Endothelial cell of umbilical vein (primary cell): ENCODE measurements around the gene ESPN. TPM values are rescaled to one million over a fixed set of nuclear protein-coding genes. Genes with fewer than 3 reads are reported as not detected.

Source experiments
- BruUV-seq: library from RNA; stranded (reverse); fragments of 400-500 nt; replicated peaks from 2 replicates; lab custom pipeline; 2021; lab: Mats Ljungman, UMichigan
- CTCF ChIA-PET: fragments of 300-600, 350-600 bp; sonication (Branson Sonifier 250); formaldehyde crosslinking; loops from one replicate; lab custom pipeline; 2021; ENCODE audit warnings: antibody characterized with exemption, inconsistent platforms; lab: Charles Lee
- POLR2A ChIA-PET: fragments of 300-600, 350-600 bp; sonication (Branson Sonifier 250); formaldehyde crosslinking; loops from one replicate; lab custom pipeline; 2021; ENCODE audit warnings: antibody characterized with exemption, inconsistent platforms; lab: Charles Lee
- DNase-seq: peaks from one replicate; pipeline ENCODE4 v3.0.0-alpha.2; 2011; ENCODE audit warnings: low read depth, low spot score
- FAIRE-seq: peaks from 2 replicates; lab custom pipeline; 2011; peaks lifted over from hg19 to GRCh38; lab: Jason Lieb, UNC
- H2AFZ ChIP-seq: 2 replicates; pipeline ENCODE4 v1.6.0; 2012; ENCODE audit warnings: low read depth, low read length, control low read depth, inconsistent platforms
- H3K27ac ChIP-seq: 2 replicates; pipeline ENCODE4 v1.5.1; 2011; ENCODE audit warnings: low read depth, mild to moderate bottlenecking, control low read depth, low read length, moderate library complexity; ENCODE audit not compliant: insufficient read depth
- H3K27me3 ChIP-seq, 2 experiments: 2 replicates each; pipeline versions ENCODE4 v1.6.0 to v1.6.1; 2011; ENCODE audit warnings: low read length in 2 of 2, mixed read lengths in 1 of 2; ENCODE audit not compliant: control insufficient read depth in 2 of 2, insufficient read depth in 2 of 2
- H3K36me3 ChIP-seq, 2 experiments: 2 replicates in 1 of 2; 3 replicates in 1 of 2; pipeline ENCODE4 v1.5.1; 2011; ENCODE audit warnings: low read length in 2 of 2, mild to moderate bottlenecking in 1 of 2, moderate library complexity in 1 of 2; ENCODE audit not compliant: control insufficient read depth in 2 of 2, insufficient read depth in 2 of 2; ENCODE audit errors: extremely low read depth in 1 of 2
- H3K4me1 ChIP-seq: 3 replicates; pipeline ENCODE4 v1.5.1; 2011; ENCODE audit warnings: mild to moderate bottlenecking, low read length; ENCODE audit not compliant: control insufficient read depth, insufficient read depth; ENCODE audit errors: extremely low read depth
- H3K4me2 ChIP-seq: 2 replicates; pipeline ENCODE4 v1.6.1; 2011; ENCODE audit warnings: low read length, control low read depth, mixed read lengths; ENCODE audit not compliant: insufficient read depth
- H3K4me3 ChIP-seq, 3 experiments: fragments of 200-600 bp in 1 of 3; sonication (generic), shearing (Covaris generic) in 1 of 3; replicated peaks in 1 of 3; 2 replicates each; pipeline ENCODE4 v1.5.1; 2011 to 2016; ENCODE audit warnings: control low read depth in 3 of 3, low read length in 3 of 3, mild to moderate bottlenecking in 2 of 3, inconsistent platforms in 1 of 3, low read depth in 1 of 3, moderate library complexity in 1 of 3; ENCODE audit not compliant: insufficient read depth in 1 of 3
- H3K79me2 ChIP-seq: 2 replicates; pipeline ENCODE4 v1.6.0; 2012; ENCODE audit warnings: low read length, inconsistent platforms; ENCODE audit not compliant: control insufficient read depth, insufficient read depth
- H3K9ac ChIP-seq: replicated peaks from 2 replicates; pipeline ENCODE3; 2011; ENCODE audit warnings: low read length, control low read depth; ENCODE audit not compliant: insufficient read depth; ENCODE audit errors: extremely low read depth
- H3K9me1 ChIP-seq: replicated peaks from 3 replicates; pipeline ENCODE4 v1.6.0; 2011; ENCODE audit warnings: mild to moderate bottlenecking, low read length; ENCODE audit not compliant: control insufficient read depth, insufficient read depth; ENCODE audit errors: extremely low read depth
- H3K9me3 ChIP-seq: replicated peaks from 2 replicates; pipeline ENCODE4 v1.5.1; 2012; ENCODE audit warnings: low read length, inconsistent platforms; ENCODE audit not compliant: control insufficient read depth, insufficient read depth
- H4K20me1 ChIP-seq: replicated peaks from 2 replicates; pipeline ENCODE3; 2011; ENCODE audit warnings: mild to moderate bottlenecking, low read length; ENCODE audit not compliant: control insufficient read depth, insufficient read depth; ENCODE audit errors: extremely low read depth
- JUN ChIP-seq: IDR thresholded peaks from 2 replicates; pipeline ENCODE4 v1.6.1; 2011; ENCODE audit warnings: borderline replicate concordance, low read depth; ENCODE audit not compliant: insufficient read length, insufficient read depth
- MYC ChIP-seq: IDR thresholded peaks from one replicate; pipeline ENCODE4 v1.6.1; 2011; ENCODE audit warnings: mild to moderate bottlenecking, low read depth, low read length
- dilution Hi-C: fragments of 300-500 bp; cut with MboI; formaldehyde crosslinking; loops from one replicate; pipeline ENCODE4 v1.15.0; 2019; ENCODE audit warnings: low sequenced_read_pairs; ENCODE audit not compliant: extremely low pct_ligation_motif_present
- intact Hi-C: fragments of 100-400 bp; cut with micrococcal nuclease; formaldehyde crosslinking; loops from one replicate; pipeline ENCODE4 v1.10.0; 2022
- microRNA-seq: library from miRNA; unstranded; fragments of <30 nt; microRNA quantifications from one replicate; pipeline ENCODE4 v1.2.0, GENCODE V29; 2021; ENCODE audit warnings: borderline number of aligned reads, borderline replicate concordance
- polyA plus RNA-seq, 4 experiments: library from polyadenylated mRNA; depleted of rRNA in 3 of 4; stranded (reverse) in 3 of 4; unstranded in 1 of 4; fragments of >200 nt; gene quantifications; 2 replicates each; pipeline versions ENCODE4 v1.2.1 to v1.2.3, GENCODE V29; 2011 to 2012; ENCODE audit warnings: missing spikeins in 1 of 4
- small RNA-seq: library from RNA; depleted of rRNA; stranded (forward); fragments of <200 nt; gene quantifications from one replicate; pipeline ENCODE3, GENCODE V24; 2012; ENCODE audit warnings: low replicate concordance, low read depth; ENCODE audit not compliant: insufficient read depth, insufficient read length
- total RNA-seq: library from RNA; stranded (reverse); gene quantifications from 2 replicates; pipeline ENCODE4 v1.2.3, GENCODE V29; 2021

The ESPN gene
- total and polyA plus RNA-seq, 2 donors (not counting 3 experiments of a cell fraction or from before 2014, with no cell fraction given), result 0.54 to 0.71 TPM

DNA sequence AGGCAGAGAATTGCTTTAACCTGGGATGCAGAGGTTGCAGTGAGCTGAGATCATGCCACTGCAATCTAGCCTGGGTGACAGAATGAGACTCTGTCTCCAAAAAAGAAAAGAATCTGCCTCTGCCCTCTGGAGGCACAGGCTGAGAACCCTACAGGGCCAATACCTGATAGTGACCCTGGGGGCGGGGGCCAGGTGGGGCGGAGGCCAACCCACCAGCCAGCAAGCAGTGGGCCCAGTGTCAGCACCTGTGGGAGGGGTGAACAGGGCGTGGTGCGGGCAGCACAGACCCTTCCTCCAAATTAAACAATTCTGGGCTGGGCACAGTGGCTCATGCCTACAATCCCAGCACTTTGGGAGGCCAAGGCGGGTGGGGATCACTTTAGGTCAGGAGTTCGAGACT is 85.9 kb downstream of the ESPN start:
- POLR2A ChIA-PET, result no interaction called here
- no peaks in the 10 kb centered on the region for H3K27me3 ChIP-seq
- H3K27ac ChIP-seq, result no peak overlapping the region
- TF ChIP-seq MYC, result no peak
- TF ChIP-seq JUN, result no peak
- H3K79me2 ChIP-seq, result no peaks in the 10 kb centered on the region
- dilution Hi-C loops, result no loop called here
- no TSS peak for BruUV-seq
- intact Hi-C loops, result no loop called here
- no peak overlapping the region for H3K4me3 ChIP-seq
- H3K4me2 ChIP-seq, result no peak overlapping the region
- H3K9ac ChIP-seq, result no peak overlapping the region
- no peaks in the 10 kb centered on the region for H3K9me3 ChIP-seq
- no peak overlapping the region for H2AFZ ChIP-seq
- CTCF ChIA-PET, result interaction anchor here (1.2 kb wide), 1 partner anchor 20 kb away, joined by 4 read pairs; no protein-coding TSS in a partner anchor
- H3K36me3 ChIP-seq, result no peaks in the 10 kb centered on the region
- H3K4me1 ChIP-seq, result no peaks in the 10 kb centered on the region
- H4K20me1 ChIP-seq, result no peaks in the 10 kb centered on the region
- no peaks in the 10 kb centered on the region for H3K9me1 ChIP-seq
- no peak for DNase-seq
- no peak for FAIRE-seq

Small RNA genes lying within 50 kb of the gene (microRNA-seq; reads per million reads assigned to microRNA genes)
- not detected for gene MIR4252

Small RNA genes lying within 50 kb of the gene (small RNA-seq; reads per million reads assigned to genes)
- not detected for gene MIR4252

Other genes with a start within 250 kb of the ESPN start
- 0.11 and 0.14 TPM in 2 replicates for gene CHD5, start 244.5 kb upstream of the ESPN start, total RNA-seq
- 0.03 and 0.04 TPM in 2 replicates for gene CHD5, start 244.5 kb upstream of the ESPN start, polyA plus RNA-seq
- gene RPL22, start 225.2 kb upstream of the ESPN start, total RNA-seq, result 343 and 372 TPM in 2 replicates
- gene RPL22, start 225.2 kb upstream of the ESPN start, polyA plus RNA-seq, result 52.2 and 71.2 TPM in 2 replicates
- gene RNF207, start 218.7 kb upstream of the ESPN start, total RNA-seq, result 2.4 and 8.2 TPM in 2 replicates
- gene RNF207, start 218.7 kb upstream of the ESPN start, polyA plus RNA-seq, result 3.2 and 9.6 TPM in 2 replicates
- 66.4 and 66.5 TPM in 2 replicates for gene ICMT, start 188.8 kb upstream of the ESPN start, total RNA-seq
- gene ICMT, start 188.8 kb upstream of the ESPN start, polyA plus RNA-seq, result 35.5 and 39.2 TPM in 2 replicates
- gene HES3, start 180.6 kb upstream of the ESPN start, total RNA-seq, result not detected in 2 replicates
- gene HES3, start 180.6 kb upstream of the ESPN start, polyA plus RNA-seq, result not detected in 2 replicates
- gene GPR153, start 163.7 kb upstream of the ESPN start, total RNA-seq, result 2.8 and 3.1 TPM in 2 replicates
- 3.9 and 4.0 TPM in 2 replicates for gene GPR153, start 163.7 kb upstream of the ESPN start, polyA plus RNA-seq
- gene ACOT7, start 31.0 kb upstream of the ESPN start, total RNA-seq, result 69.4 and 76.5 TPM in 2 replicates
- gene ACOT7, start 31.0 kb upstream of the ESPN start, polyA plus RNA-seq, result 104 and 105 TPM in 2 replicates
- gene HES2, start 4.9 kb upstream of the ESPN start, total RNA-seq, result 9.4 and 13.3 TPM in 2 replicates
- gene HES2, start 4.9 kb upstream of the ESPN start, polyA plus RNA-seq, result 3.6 and 3.7 TPM in 2 replicates
- 33.9 and 48.7 TPM in 2 replicates for gene TNFRSF25, start 41.4 kb downstream of the ESPN start, total RNA-seq
- gene TNFRSF25, start 41.4 kb downstream of the ESPN start, polyA plus RNA-seq, result 38.8 and 52.9 TPM in 2 replicates
- 56.9 and 68.3 TPM in 2 replicates for gene PLEKHG5, start 66.9 kb downstream of the ESPN start, total RNA-seq
- gene PLEKHG5, start 66.9 kb downstream of the ESPN start, polyA plus RNA-seq, result 30.6 and 40.8 TPM in 2 replicates
- 39.7 and 42.9 TPM in 2 replicates for gene NOL9, start 129.7 kb downstream of the ESPN start, total RNA-seq
- 14.1 TPM in 2 replicates for gene NOL9, start 129.7 kb downstream of the ESPN start, polyA plus RNA-seq
- gene TAS1R1, start 130.5 kb downstream of the ESPN start, total RNA-seq, result not detected in 2 replicates
- gene TAS1R1, start 130.5 kb downstream of the ESPN start, polyA plus RNA-seq, result not detected in 2 replicates
- 25.1 and 29.2 TPM in 2 replicates for gene ZBTB48, start 155.2 kb downstream of the ESPN start, total RNA-seq
- gene ZBTB48, start 155.2 kb downstream of the ESPN start, polyA plus RNA-seq, result 20.9 and 29.0 TPM in 2 replicates
- 19.2 and 22.4 TPM in 2 replicates for gene KLHL21, start 178.1 kb downstream of the ESPN start, total RNA-seq
- gene KLHL21, start 178.1 kb downstream of the ESPN start, polyA plus RNA-seq, result 18.0 and 24.9 TPM in 2 replicates
- 17.8 and 18.6 TPM in 2 replicates for gene PHF13, start 189.0 kb downstream of the ESPN start, total RNA-seq
- 5.6 and 5.7 TPM in 2 replicates for gene PHF13, start 189.0 kb downstream of the ESPN start, polyA plus RNA-seq
- gene THAP3, start 200.1 kb downstream of the ESPN start, total RNA-seq, result 15.2 and 16.7 TPM in 2 replicates
- 11.3 and 13.5 TPM in 2 replicates for gene THAP3, start 200.1 kb downstream of the ESPN start, polyA plus RNA-seq